Measurements from ENCODE around the gene PDE6H. TPM values are rescaled to one million over a fixed set of nuclear protein-coding genes. Genes with fewer than 3 reads are reported as not detected.
A peak's percentile ranks its signal among the peaks of the same experiment; 100 is the strongest.

The PDE6H gene
- total RNA-seq, 1 experiment from 2014 or later, result not detected

- no TSS peak for BruUV-seq (replicated peaks)
- Histone ChIP-seq H3K79me2 (ENCODE audit: low read length) (no peaks in the 10 kb centered on the region), H3F3A (ENCODE audit: low read length, unreplicated experiment) (no peaks in the 10 kb centered on the region), H3K4me1 (ENCODE audit: insufficient read depth, low read length) (peaks cover 48% of the 10 kb centered on the region), H3K4me2 (ENCODE audit: low read length) (peak overlapping the region; percentile 38; the same call in 1 of the 2 replicates), H3K9me2 (replicated peaks; ENCODE audit: low read length) (no peaks in the 10 kb centered on the region), H4K20me1 (ENCODE audit: low read length) (no peaks in the 10 kb centered on the region), H3K9ac (ENCODE audit: low read length) (no peak overlapping the region), H3K9me3 (ENCODE audit: low read length) (no peaks in the 10 kb centered on the region), H3K27me3 (ENCODE audit: low read length) (no peaks in the 10 kb centered on the region), H3K27ac (ENCODE audit: low read length) (peak overlapping the region; percentile 23; the same call in 1 of the 2 replicates), H3K36me3 (ENCODE audit: low read depth, low read length) (no peaks in the 10 kb centered on the region), H3K4me3 (ENCODE audit: low read length) (no peak overlapping the region), H2AFZ (ENCODE audit: low read length) (no peak overlapping the region)
- no peak for TF ChIP-seq EZH2phosphoT487 (IDR thresholded peaks at IDR 0.05; ENCODE audit: borderline replicate concordance, low read length)
- TF ChIP-seq CTCF (conservative IDR thresholded peaks at IDR 0.05; ENCODE audit: low read depth, low read length), result no peak
- no peak for TF ChIP-seq EZH2 (IDR thresholded peaks at IDR 0.05; ENCODE audit: low read length, unreplicated experiment)
- ATAC-seq (no peak), DNase-seq (no peak)
- POLR2A ChIA-PET (ENCODE audit: unreplicated experiment), result no interaction called here
- intact Hi-C loops (cut with micrococcal nuclease), result no loop called here
- CTCF ChIA-PET, result no interaction called here
Observed at GRCh38 chr12:14946162-14946561, 26.7 kb upstream of the PDE6H start.

- H3K27me3 ChIP-seq (ENCODE audit: low read length), result no peaks in the 10 kb centered on the region
- DNase-seq (peak; percentile 74), ATAC-seq (peak; percentile 95)
- H3K9me3 ChIP-seq (ENCODE audit: low read length), result no peaks in the 10 kb centered on the region
- no peak for TF ChIP-seq CTCF (conservative IDR thresholded peaks at IDR 0.05; ENCODE audit: low read depth, low read length)
- TF ChIP-seq EZH2 (IDR thresholded peaks at IDR 0.05; ENCODE audit: low read length, unreplicated experiment), result no peak
- no peak for TF ChIP-seq EZH2phosphoT487 (IDR thresholded peaks at IDR 0.05; ENCODE audit: borderline replicate concordance, low read length)
- no peak overlapping the region for H2AFZ ChIP-seq (ENCODE audit: low read length)
- ChIA-PET POLR2A (ENCODE audit: unreplicated experiment) (no interaction called here), CTCF (no interaction called here)
- no peaks in the 10 kb centered on the region for H3K9me2 ChIP-seq (replicated peaks; ENCODE audit: low read length)
- H3K4me3 ChIP-seq (ENCODE audit: low read length), result no peak overlapping the region
- BruUV-seq (replicated peaks), result no TSS peak
- H3K27ac ChIP-seq (ENCODE audit: low read length), result peak overlapping the region; percentile 46
- H3F3A ChIP-seq (ENCODE audit: low read length, unreplicated experiment), result no peaks in the 10 kb centered on the region
- peaks cover 55% of the 10 kb centered on the region for H3K4me1 ChIP-seq (ENCODE audit: insufficient read depth, low read length)
- H4K20me1 ChIP-seq (ENCODE audit: low read length), result no peaks in the 10 kb centered on the region
- no peaks in the 10 kb centered on the region for H3K79me2 ChIP-seq (ENCODE audit: low read length)
- peak overlapping the region; percentile 38; the same call in 1 of the 2 replicates for H3K4me2 ChIP-seq (ENCODE audit: low read length)
- intact Hi-C loops (cut with micrococcal nuclease), result no loop called here
- no peak overlapping the region for H3K9ac ChIP-seq (ENCODE audit: low read length)
- no peaks in the 10 kb centered on the region for H3K36me3 ChIP-seq (ENCODE audit: low read depth, low read length)
Observed at GRCh38 chr12:14946861-14947260, 26.0 kb upstream of the PDE6H start.

- Histone ChIP-seq H3K9me3 (ENCODE audit: low read length) (no peaks in the 10 kb centered on the region), H3K79me2 (ENCODE audit: low read length) (no peaks in the 10 kb centered on the region), H3K27ac (ENCODE audit: low read length) (no peak overlapping the region), H3K27me3 (ENCODE audit: low read length) (no peaks in the 10 kb centered on the region), H2AFZ (ENCODE audit: low read length) (no peak overlapping the region), H3K4me1 (ENCODE audit: insufficient read depth, low read length) (peaks cover 67% of the 10 kb centered on the region), H3K9me2 (replicated peaks; ENCODE audit: low read length) (no peaks in the 10 kb centered on the region), H3K36me3 (ENCODE audit: low read depth, low read length) (no peaks in the 10 kb centered on the region), H3K4me2 (ENCODE audit: low read length) (no peak overlapping the region), H3K9ac (ENCODE audit: low read length) (no peak overlapping the region), H4K20me1 (ENCODE audit: low read length) (no peaks in the 10 kb centered on the region), H3K4me3 (ENCODE audit: low read length) (no peak overlapping the region), H3F3A (ENCODE audit: low read length, unreplicated experiment) (no peaks in the 10 kb centered on the region)
- ATAC-seq (no peak), DNase-seq (peak; percentile 13)
- intact Hi-C loops (cut with micrococcal nuclease), result no loop called here
- no TSS peak for BruUV-seq (replicated peaks)
- CTCF ChIA-PET, result no interaction called here
- POLR2A ChIA-PET (ENCODE audit: unreplicated experiment), result no interaction called here
- TF ChIP-seq EZH2 (IDR thresholded peaks at IDR 0.05; ENCODE audit: low read length, unreplicated experiment), result no peak
- no peak for TF ChIP-seq CTCF (conservative IDR thresholded peaks at IDR 0.05; ENCODE audit: low read depth, low read length)
- no peak for TF ChIP-seq EZH2phosphoT487 (IDR thresholded peaks at IDR 0.05; ENCODE audit: borderline replicate concordance, low read length)
Observed at GRCh38 chr12:14948672-14949071, 24.2 kb upstream of the PDE6H start.

Measured in PC-3 (cell line).